ENCODE data around the gene CHST11.
A peak's percentile ranks its signal among the peaks of the same experiment; 100 is the strongest.

CHST11 gene

DNA sequence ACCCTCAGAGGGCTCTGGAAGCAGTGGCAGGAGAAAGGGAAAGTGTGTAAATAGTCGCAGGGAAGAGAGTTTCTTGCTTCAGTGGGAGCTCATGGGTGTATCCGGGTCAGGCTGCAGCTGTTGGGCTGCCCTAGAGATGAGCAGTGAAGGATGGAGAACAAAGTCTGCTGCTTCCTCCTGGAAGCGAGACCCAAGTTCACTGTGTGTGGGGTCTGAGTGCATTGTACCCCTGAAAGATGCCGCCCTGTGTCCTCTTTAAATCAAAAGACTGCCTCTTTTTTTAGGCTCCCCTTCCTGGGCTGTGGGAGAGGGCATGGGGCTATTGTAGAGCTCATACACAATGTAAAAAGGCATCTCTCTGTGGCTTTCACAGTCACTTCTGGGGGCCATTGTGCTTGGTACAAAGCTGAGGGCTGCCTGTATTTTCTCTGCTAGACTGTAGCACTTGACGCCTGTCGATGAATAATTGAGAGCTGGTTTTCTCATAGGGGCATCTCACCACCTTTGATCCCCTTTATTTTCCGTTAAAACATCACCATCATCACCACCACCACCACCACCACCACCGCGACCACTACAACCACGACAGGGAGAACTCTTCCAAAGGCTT is 16.7 kb downstream of the CHST11 start:
- no peak for DNase-seq (ENCODE audit: low read depth, low spot score)
- no peak overlapping the region for H3K4me3 ChIP-seq (ENCODE audit: low read depth, low read length)
- in situ Hi-C loops (cut with HindIII; ENCODE audit: low sequenced_read_pairs): no loop called here
- TF ChIP-seq, protein P1, sequence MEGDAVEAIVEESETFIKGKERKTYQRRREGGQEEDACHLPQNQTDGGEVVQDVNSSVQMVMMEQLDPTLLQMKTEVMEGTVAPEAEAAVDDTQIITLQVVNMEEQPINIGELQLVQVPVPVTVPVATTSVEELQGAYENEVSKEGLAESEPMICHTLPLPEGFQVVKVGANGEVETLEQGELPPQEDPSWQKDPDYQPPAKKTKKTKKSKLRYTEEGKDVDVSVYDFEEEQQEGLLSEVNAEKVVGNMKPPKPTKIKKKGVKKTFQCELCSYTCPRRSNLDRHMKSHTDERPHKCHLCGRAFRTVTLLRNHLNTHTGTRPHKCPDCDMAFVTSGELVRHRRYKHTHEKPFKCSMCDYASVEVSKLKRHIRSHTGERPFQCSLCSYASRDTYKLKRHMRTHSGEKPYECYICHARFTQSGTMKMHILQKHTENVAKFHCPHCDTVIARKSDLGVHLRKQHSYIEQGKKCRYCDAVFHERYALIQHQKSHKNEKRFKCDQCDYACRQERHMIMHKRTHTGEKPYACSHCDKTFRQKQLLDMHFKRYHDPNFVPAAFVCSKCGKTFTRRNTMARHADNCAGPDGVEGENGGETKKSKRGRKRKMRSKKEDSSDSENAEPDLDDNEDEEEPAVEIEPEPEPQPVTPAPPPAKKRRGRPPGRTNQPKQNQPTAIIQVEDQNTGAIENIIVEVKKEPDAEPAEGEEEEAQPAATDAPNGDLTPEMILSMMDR (IDR thresholded peaks at IDR 0.05; ENCODE audit: low read depth, low read length): no peak

GRCh38 chr12:104475271-104475670 is 18.5 kb downstream of the CHST11 start:
- no peak for DNase-seq (ENCODE audit: low read depth, low spot score)
- TF ChIP-seq, protein P1 (IDR thresholded peaks at IDR 0.05; ENCODE audit: low read depth, low read length): no peak
- no peak overlapping the region for H3K4me3 ChIP-seq (ENCODE audit: low read depth, low read length)
- in situ Hi-C loops (cut with HindIII; ENCODE audit: low sequenced_read_pairs): no loop called here

DNA sequence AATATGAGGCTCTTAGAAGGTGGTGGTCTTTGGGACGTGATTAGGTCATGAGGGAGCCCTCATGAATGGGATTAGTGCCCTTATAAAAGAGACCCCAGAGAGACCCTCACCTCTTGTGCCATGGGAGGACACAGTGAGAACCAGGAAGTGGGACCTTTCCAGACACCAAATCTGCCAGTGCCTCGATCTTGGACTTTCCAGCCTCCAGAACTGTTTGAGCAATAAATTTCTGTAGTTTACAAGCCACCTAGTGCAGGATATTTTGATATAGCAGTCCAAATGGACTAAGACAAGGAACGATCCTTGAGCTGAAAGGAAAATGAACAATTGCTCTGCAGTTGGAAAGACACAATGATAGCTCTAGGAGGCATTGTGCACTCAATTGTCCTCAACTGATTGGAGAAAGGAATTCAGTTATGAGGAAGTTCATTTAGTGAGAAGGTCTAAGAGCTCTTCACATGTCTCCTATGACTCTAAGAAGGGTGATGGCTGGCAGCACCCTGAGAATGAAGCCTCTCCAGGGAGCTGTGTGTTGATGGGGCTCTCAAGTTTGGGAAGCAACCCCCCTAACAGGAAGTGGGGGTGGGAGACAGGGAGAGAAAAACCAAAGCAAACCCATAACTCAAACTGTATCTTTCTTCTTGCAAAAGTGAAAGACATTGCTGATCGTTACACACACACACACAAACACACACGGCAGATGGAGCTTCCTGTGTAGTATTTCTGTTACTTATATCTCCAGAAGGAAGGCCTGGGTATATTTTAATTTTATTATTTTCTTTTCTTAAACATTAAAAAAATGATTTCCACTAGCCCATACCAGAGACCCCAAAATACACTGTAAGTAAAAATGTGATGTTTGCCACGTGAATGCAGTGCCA is 21.0 kb downstream of the CHST11 start:
- in situ Hi-C loops (cut with HindIII; ENCODE audit: low sequenced_read_pairs): no loop called here
- no peak for DNase-seq (ENCODE audit: low read depth, low spot score)
- TF ChIP-seq, protein P1 (IDR thresholded peaks at IDR 0.05; ENCODE audit: low read depth, low read length): no peak
- H3K4me3 ChIP-seq (ENCODE audit: low read depth, low read length): no peak overlapping the region

GRCh38 chr12:104478396-104479122 is 21.8 kb downstream of the CHST11 start:
- no peak overlapping the region for H3K4me3 ChIP-seq (ENCODE audit: low read depth, low read length)
- in situ Hi-C loops (cut with HindIII; ENCODE audit: low sequenced_read_pairs): no loop called here
- DNase-seq (ENCODE audit: low read depth, low spot score): peak; percentile 43
- TF ChIP-seq, protein P1 (IDR thresholded peaks at IDR 0.05; ENCODE audit: low read depth, low read length): no peak

DNA sequence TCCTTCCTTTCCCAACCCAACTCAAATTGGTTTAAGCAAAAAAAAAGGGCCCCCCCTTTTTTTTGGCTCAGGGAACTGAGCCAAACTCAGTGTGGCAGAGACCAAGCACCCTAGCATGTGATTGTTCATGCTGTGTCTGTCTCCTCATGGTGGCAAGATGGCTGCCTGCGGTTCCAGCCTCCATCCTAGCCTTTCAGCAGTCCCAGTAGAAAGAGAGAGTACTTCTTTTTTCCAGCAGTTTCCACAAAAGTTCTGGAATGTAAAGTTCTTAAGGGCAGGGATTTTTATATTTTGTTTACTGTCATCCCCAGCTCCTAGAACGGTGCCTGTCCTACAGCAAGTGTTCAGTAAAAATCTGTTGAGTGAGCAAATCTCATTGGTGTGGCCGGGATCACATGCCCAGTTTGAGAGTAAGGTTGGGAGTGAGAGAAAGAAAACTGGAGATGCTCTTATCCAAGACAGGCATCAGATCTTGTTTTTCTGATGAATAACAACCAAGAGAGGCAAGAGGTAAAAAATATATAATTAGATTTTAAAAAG is 22.4 kb downstream of the CHST11 start:
- in situ Hi-C loops (cut with HindIII; ENCODE audit: low sequenced_read_pairs): no loop called here
- no peak overlapping the region for H3K4me3 ChIP-seq (ENCODE audit: low read depth, low read length)
- TF ChIP-seq, protein P1 (IDR thresholded peaks at IDR 0.05; ENCODE audit: low read depth, low read length): no peak
- DNase-seq (ENCODE audit: low read depth, low spot score): no peak

GRCh38 chr12:104480012-104480411 is 23.3 kb downstream of the CHST11 start:
- TF ChIP-seq, protein P1 (IDR thresholded peaks at IDR 0.05; ENCODE audit: low read depth, low read length): no peak
- in situ Hi-C loops (cut with HindIII; ENCODE audit: low sequenced_read_pairs): no loop called here
- DNase-seq (ENCODE audit: low read depth, low spot score): no peak
- no peak overlapping the region for H3K4me3 ChIP-seq (ENCODE audit: low read depth, low read length)

Measured in astrocyte of the spinal cord (primary cell).